ENCODE data around the gene OR2S2.

OR2S2 gene

GRCh38 chr9:35908504-35909125 lies 49.3 kb downstream of the OR2S2 start:
- DNase-seq = no peak

GRCh38 chr9:35907711-35908503 lies 50.0 kb downstream of the OR2S2 start:
- no peak for DNase-seq
